HK-2 (cell line): Measurements from ENCODE around the gene DDX25.
A peak's percentile ranks its signal among the peaks of the same experiment; 100 is the strongest.
"Not testable (repeated sequence)": the region's sequence is repeated elsewhere in the genome, so short reads cannot be mapped to it uniquely, and the experiment has no call there.

ENCODE experiments used
- DNase-seq: peaks from one replicate; pipeline ENCODE4 v3.0.0-alpha.2; 2018; ENCODE audit not compliant: unreplicated experiment

Gene DDX25

GRCh38 chr11:125904678-125905077, 370 bp downstream of the DDX25 start:
- DNase-seq, result no peak

- DNase-seq, result no peak
These were observed 6.0 kb downstream of the DDX25 start for GRCh38 chr11:125910226-125910849.

DNA sequence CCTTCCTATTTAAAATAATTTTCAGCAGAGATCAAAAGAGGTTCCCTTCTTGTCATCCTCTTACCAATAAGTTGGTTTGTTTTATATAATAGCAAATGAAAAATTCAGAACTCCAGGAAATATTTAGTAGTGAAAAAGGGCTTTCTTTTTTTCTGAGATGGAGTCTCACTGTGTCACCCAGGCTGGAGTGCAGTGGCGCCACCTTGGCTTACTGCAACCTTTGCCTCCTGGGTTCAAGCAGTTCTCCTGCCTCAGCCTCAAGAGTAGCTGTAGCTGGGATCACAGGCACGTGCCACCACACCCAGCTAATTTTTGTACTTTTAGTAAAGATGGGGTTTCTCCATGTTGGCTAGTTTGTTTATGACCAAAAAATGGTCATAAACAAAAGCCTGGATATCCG, 10.3 kb downstream of the DDX25 start:
- DNase-seq, result not testable (repeated sequence)

DNA sequence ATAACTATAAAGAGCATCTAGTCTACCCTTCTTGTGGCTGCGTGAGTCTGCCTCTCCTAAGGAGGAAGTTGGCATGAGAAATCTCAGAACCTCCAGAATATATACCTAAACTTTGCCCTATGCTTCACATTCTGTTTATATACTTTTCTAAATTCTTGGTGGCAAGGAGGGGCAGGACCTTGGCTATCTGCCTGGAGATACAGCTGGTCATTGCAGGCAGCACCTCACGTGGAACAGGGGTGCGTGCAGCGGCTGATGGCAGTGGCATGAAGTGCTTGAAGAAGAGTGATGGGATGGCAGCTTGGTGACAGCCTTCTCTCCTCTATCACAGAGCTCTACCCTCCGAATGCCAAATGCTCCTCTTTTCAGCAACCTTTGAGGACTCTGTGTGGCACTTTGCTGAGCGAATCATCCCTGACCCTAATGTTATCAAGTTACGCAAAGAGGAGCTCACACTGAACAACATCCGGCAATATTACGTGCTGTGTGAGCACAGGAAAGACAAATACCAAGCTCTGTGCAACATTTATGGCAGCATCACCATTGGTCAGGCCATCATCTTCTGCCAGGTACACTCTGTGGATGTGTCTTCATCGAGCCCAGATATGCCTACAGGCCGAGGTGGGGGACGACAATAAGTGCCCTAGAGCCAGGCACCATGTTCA, 12.5 kb downstream of the DDX25 start:
- DNase-seq, result no peak

DNA sequence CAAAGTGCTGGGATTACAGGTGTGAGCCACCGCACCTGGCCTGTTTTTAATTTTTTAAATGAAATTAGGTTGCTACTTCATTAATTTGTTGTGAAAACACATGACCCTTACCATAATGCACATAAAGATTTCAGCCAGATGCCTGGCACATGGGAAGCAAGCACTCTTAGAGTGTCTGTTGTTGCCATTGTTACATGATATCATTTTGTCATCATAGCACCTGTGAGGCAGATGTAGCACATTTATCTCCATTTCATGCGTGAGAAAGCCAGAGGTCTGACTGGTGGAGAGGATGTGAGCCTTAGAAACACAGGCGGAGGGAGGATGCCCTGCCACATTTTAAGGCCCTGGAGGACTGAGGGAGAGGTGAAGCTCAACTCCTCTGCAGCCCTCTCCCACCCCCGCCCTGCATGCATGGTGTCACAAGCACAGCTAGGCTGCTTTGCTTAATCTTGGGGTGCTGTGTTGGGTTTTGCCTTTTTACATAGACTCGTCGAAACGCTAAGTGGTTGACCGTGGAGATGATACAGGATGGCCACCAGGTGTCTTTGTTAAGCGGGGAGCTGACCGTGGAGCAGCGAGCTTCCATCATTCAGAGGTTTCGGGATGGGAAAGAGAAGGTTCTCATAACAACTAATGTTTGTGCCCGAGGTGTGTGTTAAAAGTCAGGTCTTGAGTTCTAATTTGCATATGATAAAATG, 14.0 kb downstream of the DDX25 start:
- DNase-seq, result no peak

DNA sequence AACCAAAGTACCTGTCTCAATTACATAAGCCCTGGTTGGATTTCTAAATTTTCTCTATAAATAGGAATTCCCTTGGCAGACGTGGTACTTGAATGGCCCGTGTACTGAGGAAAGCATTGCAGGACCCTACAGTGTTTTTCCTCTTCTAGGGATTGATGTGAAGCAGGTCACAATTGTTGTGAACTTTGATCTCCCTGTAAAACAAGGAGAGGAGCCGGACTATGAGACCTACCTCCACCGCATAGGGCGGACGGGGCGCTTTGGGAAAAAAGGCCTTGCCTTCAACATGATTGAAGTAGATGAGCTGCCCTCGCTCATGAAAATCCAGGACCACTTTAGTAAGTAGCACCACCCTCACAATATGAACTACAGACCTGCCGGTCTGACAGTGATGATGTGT, 16.7 kb downstream of the DDX25 start:
- DNase-seq, result no peak

GRCh38 chr11:125922156-125922555, 17.8 kb downstream of the DDX25 start:
- DNase-seq, result no peak

GRCh38 chr11:125923012-125923579, 18.8 kb downstream of the DDX25 start:
- peak; percentile 28 for DNase-seq

GRCh38 chr11:125923633-125924032, 19.3 kb downstream of the DDX25 start:
- no peak for DNase-seq

DNA sequence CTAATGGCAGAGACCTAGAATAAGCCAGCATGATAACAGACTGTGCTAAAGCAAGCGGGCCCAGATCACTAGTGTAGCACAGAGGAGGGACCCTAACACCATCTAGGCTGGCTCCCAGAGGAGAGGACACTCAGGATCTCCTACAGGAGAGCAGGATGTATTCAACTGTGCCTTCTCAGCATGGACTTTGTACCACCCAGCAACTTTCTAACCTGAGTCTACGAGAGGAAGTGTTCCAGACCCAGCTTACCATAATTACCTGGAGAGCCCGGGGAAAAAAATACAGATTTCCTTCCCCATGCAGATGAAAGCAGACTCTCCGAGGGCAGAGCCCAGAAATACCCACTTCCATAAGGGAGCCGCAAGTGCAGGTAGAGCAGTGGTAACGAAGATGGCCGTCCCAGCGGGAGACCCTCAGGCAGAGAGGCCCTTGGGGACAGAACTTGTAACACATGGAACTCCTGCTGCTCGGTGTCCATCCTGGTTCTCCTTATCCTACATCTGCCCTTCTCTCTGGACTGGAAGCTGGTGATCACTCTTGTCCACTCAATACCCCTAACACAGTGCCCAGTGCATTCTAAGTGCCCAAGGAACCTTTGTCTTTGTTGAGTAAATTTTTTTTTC, 20.2 kb downstream of the DDX25 start:
- DNase-seq, result no peak

GRCh38 chr11:125925247-125925740, 21.0 kb downstream of the DDX25 start:
- DNase-seq, result no peak

- DNase-seq, result no peak
These were observed 21.5 kb downstream of the DDX25 start for GRCh38 chr11:125925804-125926203.

DNA sequence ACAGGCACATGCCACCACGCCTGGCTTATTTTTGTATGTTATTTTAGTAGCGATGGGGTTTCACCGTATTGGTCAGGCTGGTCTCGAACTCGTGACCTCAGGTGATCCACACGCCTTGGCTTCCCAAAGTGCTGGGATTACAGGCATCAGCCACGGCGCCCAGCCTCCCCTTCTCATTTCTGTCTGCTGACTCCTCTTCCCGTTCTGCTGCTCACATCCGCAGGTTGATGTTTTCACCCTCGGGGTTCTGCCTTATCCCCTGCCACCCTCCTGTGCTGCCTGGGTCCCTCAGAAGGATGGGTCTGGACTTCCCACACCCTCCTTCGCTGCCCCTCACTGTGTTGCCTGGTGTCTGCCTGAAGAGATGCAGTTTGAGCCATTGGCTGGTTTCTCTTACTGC, 22.4 kb downstream of the DDX25 start:
- no peak for DNase-seq

- no peak for DNase-seq
These were observed 25.3 kb downstream of the DDX25 start for GRCh38 chr11:125929445-125930075.

DNA sequence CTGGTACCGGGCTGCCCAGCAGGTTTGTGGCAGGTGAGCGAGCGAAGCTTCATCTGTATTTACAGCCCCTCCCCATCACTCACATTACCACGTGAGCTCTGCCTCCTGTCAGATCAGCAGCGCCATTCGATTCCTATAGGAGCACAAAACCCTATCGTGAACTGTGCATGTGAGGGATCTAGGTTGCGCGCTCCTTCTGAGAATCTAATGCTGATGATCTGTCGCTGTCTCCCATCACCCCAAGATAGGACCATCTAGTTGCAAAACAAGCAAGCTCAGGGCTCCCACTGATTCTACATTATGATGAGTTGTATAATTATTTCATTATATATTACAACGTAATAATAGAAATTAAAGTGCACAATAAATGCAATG, 25.8 kb downstream of the DDX25 start:
- no peak for DNase-seq

GRCh38 chr11:125931116-125931515, 26.8 kb downstream of the DDX25 start:
- no peak for DNase-seq

- DNase-seq, result no peak
These were observed 27.4 kb downstream of the DDX25 start for GRCh38 chr11:125931668-125932067.

DNA sequence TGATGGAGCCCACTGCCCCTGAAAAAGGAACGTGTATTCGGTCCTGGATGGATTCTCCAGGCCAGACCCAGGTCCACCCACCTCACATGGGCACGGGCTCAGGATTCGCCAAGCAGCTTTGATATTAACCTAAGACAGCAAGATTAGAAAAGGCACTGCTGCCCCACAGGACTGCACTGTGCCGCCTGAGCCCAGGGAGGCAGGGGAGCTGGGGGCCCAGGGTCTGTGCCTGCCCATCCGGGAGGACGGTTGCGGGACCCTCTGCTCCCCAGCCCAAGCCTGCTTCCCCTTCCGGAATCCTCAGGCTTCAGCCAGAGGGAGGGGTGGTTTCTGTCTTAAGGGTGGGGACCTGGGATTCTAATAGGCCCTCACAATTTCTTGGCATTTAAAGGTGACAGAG, 28.0 kb downstream of the DDX25 start:
- DNase-seq, result no peak

- DNase-seq, result no peak
These were observed 28.9 kb downstream of the DDX25 start for GRCh38 chr11:125933030-125933813.

DNA sequence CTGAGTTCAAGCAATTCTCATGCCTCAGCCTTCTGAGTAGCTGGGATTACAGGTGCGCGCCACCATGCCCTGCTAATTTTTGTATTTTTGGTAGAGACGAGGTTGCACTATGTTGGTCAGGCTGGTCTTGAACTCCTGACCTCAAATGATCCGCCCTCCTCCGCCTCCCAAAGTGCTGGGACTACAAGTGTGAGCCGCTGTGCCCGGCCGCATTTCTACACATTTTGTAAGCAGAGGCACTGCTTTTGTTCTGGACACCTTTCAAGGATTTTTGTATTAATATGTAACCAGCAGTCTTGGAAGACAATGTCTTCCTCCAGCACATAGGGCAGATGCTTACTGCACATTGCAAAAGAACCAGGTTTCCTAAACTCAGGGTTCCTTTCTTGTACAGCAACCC, 30.2 kb downstream of the DDX25 start:
- DNase-seq, result no peak

- DNase-seq, result no peak
These were observed 30.7 kb downstream of the DDX25 start for GRCh38 chr11:125935056-125935455.
